GM12872 (cell line): ENCODE measurements around the gene SLC6A3.

Experiments
- CTCF ChIP-seq: IDR thresholded peaks from 3 replicates; pipeline ENCODE4 v1.5.1; 2011; ENCODE audit warnings: low read depth, mild to moderate bottlenecking, low read length, moderate library complexity; ENCODE audit not compliant: insufficient read depth

Gene SLC6A3

GRCh38 chr5:1461396-1461795, 16.2 kb upstream of the SLC6A3 start:
- TF ChIP-seq CTCF, result no peak

- no peak for TF ChIP-seq CTCF
These were observed 14.9 kb upstream of the SLC6A3 start for GRCh38 chr5:1460054-1460682.

GRCh38 chr5:1453613-1454012, 8.4 kb upstream of the SLC6A3 start:
- TF ChIP-seq CTCF, result no peak

GRCh38 chr5:1449081-1449630, 3.9 kb upstream of the SLC6A3 start:
- TF ChIP-seq CTCF, result no peak

GRCh38 chr5:1448511-1449011, 3.3 kb upstream of the SLC6A3 start:
- TF ChIP-seq CTCF, result no peak

- no peak for TF ChIP-seq CTCF
These were observed 2.6 kb upstream of the SLC6A3 start for GRCh38 chr5:1447671-1448361.

GRCh38 chr5:1446602-1447343, 1.5 kb upstream of the SLC6A3 start:
- TF ChIP-seq CTCF, result no peak
